HepG2 (cell line): ENCODE results near the gene DOK1.

Experiments
- AGO2 ChIP-seq: fragments of 200-400 bp; formaldehyde crosslinking; optimal IDR thresholded peaks from 2 replicates; pipeline ENCODE3; 2017; ENCODE audit warnings: mild to moderate bottlenecking, low read depth, low read length, moderate library complexity
- BCL6 ChIP-seq: IDR thresholded peaks from 2 replicates; pipeline ENCODE4 v1.6.1; 2016; ENCODE audit warnings: missing genetic modification reagents, missing compliant biosample characterization
- CREB1 ChIP-seq, 2 experiments: fragments of 450-650 bp in 1 of 2; IDR thresholded peaks; 2 replicates each; pipeline ENCODE4 v1.6.1; 2016 to 2017; ENCODE audit warnings: control low read depth in 1 of 2, mild to moderate bottlenecking in 1 of 2, missing compliant biosample characterization in 1 of 2, missing genetic modification characterization in 1 of 2
- CTCF ChIP-seq: sonication (generic); formaldehyde crosslinking; IDR thresholded peaks from 2 replicates; pipeline ENCODE4 v1.5.0; 2020; ENCODE audit warnings: mild to moderate bottlenecking, missing genetic modification reagents, moderate library complexity
- SRSF9 ChIP-seq: fragments of 200-400 bp; formaldehyde crosslinking; IDR thresholded peaks from 2 replicates; pipeline ENCODE4 v1.6.1; 2018; ENCODE audit warnings: borderline replicate concordance, mild to moderate bottlenecking, low read depth, low read length; ENCODE audit not compliant: insufficient read depth, poor library complexity, severe bottlenecking
- ZBTB2 ChIP-seq: sonication (generic); formaldehyde crosslinking; IDR thresholded peaks from 2 replicates; pipeline ENCODE4 v1.8.0; 2022; ENCODE audit warnings: low read depth, missing genetic modification reagents
- ZNF274 ChIP-seq: sonication (generic); formaldehyde crosslinking; IDR thresholded peaks from 2 replicates; pipeline ENCODE4 v1.5.1; 2020; ENCODE audit warnings: mild to moderate bottlenecking, missing genetic modification reagents
- ZNF282 ChIP-seq: fragments of 450-650 bp; IDR thresholded peaks from 2 replicates; pipeline ENCODE4 v1.6.1; 2018; ENCODE audit not compliant: partially characterized antibody

- TF ChIP-seq CREB1 (IDR thresholded peaks at IDR 0.05) (no peak), CREB1 (CRISPR knock-in tag; IDR thresholded peaks at IDR 0.05) (no peak), AGO2 (no peak), ZBTB2 (no peak), ZNF274 (CRISPR knock-in tag) (no peak), BCL6 (CRISPR knock-in tag) (no peak), ZNF282 (no peak), CTCF (no peak), SRSF9 (no peak)
These were observed 44.2 kb upstream of the DOK1 start for GRCh38 chr2:74510272-74510671.
